ENCODE data around the gene NXT1.
A peak's percentile ranks its signal among the peaks of the same experiment; 100 is the strongest.

NXT1 gene

GRCh38 chr20:23318347-23318746, 32.2 kb upstream of the NXT1 start:
- no peaks in the 10 kb centered on the region for H3K36me3 ChIP-seq

DNA sequence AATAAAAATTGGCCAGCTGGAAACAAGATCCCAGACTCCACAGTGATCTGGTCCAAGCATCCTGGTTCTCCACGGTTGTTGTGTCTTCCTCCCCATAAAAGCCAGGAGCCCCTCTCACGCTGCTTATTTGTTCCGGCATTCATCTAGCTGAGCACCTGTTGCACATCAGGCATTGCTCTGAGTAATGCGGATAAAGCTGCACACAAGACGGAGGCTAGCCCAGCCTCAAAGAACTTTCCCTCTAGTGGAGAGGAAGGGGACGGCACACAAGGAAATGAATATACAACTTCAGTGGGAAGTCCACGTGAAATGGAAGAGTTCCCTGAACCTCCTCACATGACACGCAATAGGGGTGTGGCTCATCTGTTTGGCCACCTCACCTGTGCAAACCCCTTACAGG, 30.3 kb upstream of the NXT1 start:
- H3K27me3 ChIP-seq (ENCODE audit: insufficient read depth, low read depth, severe bottlenecking), result peaks cover 85% of the 10 kb centered on the region
- TF ChIP-seq, protein P1, sequence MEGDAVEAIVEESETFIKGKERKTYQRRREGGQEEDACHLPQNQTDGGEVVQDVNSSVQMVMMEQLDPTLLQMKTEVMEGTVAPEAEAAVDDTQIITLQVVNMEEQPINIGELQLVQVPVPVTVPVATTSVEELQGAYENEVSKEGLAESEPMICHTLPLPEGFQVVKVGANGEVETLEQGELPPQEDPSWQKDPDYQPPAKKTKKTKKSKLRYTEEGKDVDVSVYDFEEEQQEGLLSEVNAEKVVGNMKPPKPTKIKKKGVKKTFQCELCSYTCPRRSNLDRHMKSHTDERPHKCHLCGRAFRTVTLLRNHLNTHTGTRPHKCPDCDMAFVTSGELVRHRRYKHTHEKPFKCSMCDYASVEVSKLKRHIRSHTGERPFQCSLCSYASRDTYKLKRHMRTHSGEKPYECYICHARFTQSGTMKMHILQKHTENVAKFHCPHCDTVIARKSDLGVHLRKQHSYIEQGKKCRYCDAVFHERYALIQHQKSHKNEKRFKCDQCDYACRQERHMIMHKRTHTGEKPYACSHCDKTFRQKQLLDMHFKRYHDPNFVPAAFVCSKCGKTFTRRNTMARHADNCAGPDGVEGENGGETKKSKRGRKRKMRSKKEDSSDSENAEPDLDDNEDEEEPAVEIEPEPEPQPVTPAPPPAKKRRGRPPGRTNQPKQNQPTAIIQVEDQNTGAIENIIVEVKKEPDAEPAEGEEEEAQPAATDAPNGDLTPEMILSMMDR (IDR thresholded peaks at IDR 0.05; ENCODE audit: low read depth, low read length), result peak; percentile 47
- H3K9me3 ChIP-seq (ENCODE audit: severe bottlenecking), result peaks cover 7% of the 10 kb centered on the region
- peak; percentile 15 for DNase-seq
- no peak overlapping the region for H3K4me3 ChIP-seq (ENCODE audit: low read depth, low read length)
- no peaks in the 10 kb centered on the region for H3K36me3 ChIP-seq
- H3K27ac ChIP-seq, result no peak overlapping the region

More at GRCh38 chr20:23318347-23318746, 32.2 kb upstream of the NXT1 start:
- Histone ChIP-seq H3K9me3 (ENCODE audit: severe bottlenecking) (peaks cover 7% of the 10 kb centered on the region), H3K4me3 (ENCODE audit: low read depth, low read length) (no peak overlapping the region), H3K27me3 (ENCODE audit: insufficient read depth, low read depth, severe bottlenecking) (peaks cover 80% of the 10 kb centered on the region), H3K27ac (no peak overlapping the region)
- TF ChIP-seq, protein P1 (IDR thresholded peaks at IDR 0.05; ENCODE audit: low read depth, low read length), result no peak
- DNase-seq, result no peak

- peaks cover 89% of the 10 kb centered on the region for H3K27me3 ChIP-seq (ENCODE audit: insufficient read depth, low read depth, severe bottlenecking)
- H3K9me3 ChIP-seq (ENCODE audit: severe bottlenecking), result peaks cover 7% of the 10 kb centered on the region
- no peak for DNase-seq
- no peak overlapping the region for H3K4me3 ChIP-seq (ENCODE audit: low read depth, low read length)
- TF ChIP-seq, protein P1 (IDR thresholded peaks at IDR 0.05; ENCODE audit: low read depth, low read length), result no peak
- H3K36me3 ChIP-seq, result no peaks in the 10 kb centered on the region
- H3K27ac ChIP-seq, result no peak overlapping the region
Observed at GRCh38 chr20:23325107-23325506, 25.5 kb upstream of the NXT1 start.

- Histone ChIP-seq H3K4me3 (ENCODE audit: low read depth, low read length) (no peak overlapping the region), H3K36me3 (no peaks in the 10 kb centered on the region), H3K27ac (no peak overlapping the region), H3K27me3 (ENCODE audit: insufficient read depth, low read depth, severe bottlenecking) (peaks cover 84% of the 10 kb centered on the region), H3K9me3 (ENCODE audit: severe bottlenecking) (no peaks in the 10 kb centered on the region)
- DNase-seq, result no peak
- TF ChIP-seq, protein P1 (IDR thresholded peaks at IDR 0.05; ENCODE audit: low read depth, low read length), result no peak
Observed at GRCh38 chr20:23326774-23327173, 23.8 kb upstream of the NXT1 start.

GRCh38 chr20:23327617-23328333, 22.8 kb upstream of the NXT1 start:
- Histone ChIP-seq H3K9me3 (ENCODE audit: severe bottlenecking) (no peaks in the 10 kb centered on the region), H3K27me3 (ENCODE audit: insufficient read depth, low read depth, severe bottlenecking) (peaks cover 86% of the 10 kb centered on the region), H3K4me3 (ENCODE audit: low read depth, low read length) (no peak overlapping the region), H3K36me3 (no peaks in the 10 kb centered on the region), H3K27ac (no peak overlapping the region)
- TF ChIP-seq, protein P1 (IDR thresholded peaks at IDR 0.05; ENCODE audit: low read depth, low read length), result no peak
- DNase-seq, result no peak
